Measurements from ENCODE around the gene SYNDIG1. TPM values are rescaled to one million over a fixed set of nuclear protein-coding genes. Genes with fewer than 3 reads are reported as not detected.
"Not testable (repeated sequence)": the region's sequence is repeated elsewhere in the genome, so short reads cannot be mapped to it uniquely, and the experiment has no call there.

The SYNDIG1 gene
- total and polyA plus RNA-seq, 4 donors: 23.9 to 46.4 (median 33.1) TPM

GRCh38 chr20:24617080-24617432 is 147.6 kb downstream of the SYNDIG1 start:
- Histone ChIP-seq H3K27ac (ENCODE audit: low read depth, low read length) (no peak overlapping the region), H3K4me3 (ENCODE audit: low read depth, low read length) (no peak overlapping the region), H3K36me3 (ENCODE audit: control insufficient read depth, insufficient read depth, low read length) (peaks cover 15% of the 10 kb centered on the region), H3K4me1 (ENCODE audit: control insufficient read depth, insufficient read depth, low read length) (peaks cover 12% of the 10 kb centered on the region), H3K27me3 (ENCODE audit: control insufficient read depth, insufficient read depth, low read length) (no peaks in the 10 kb centered on the region), H3K9me3 (ENCODE audit: control insufficient read depth, insufficient read depth, low read length) (no peaks in the 10 kb centered on the region)
- no peak for DNase-seq (ENCODE audit: low read depth in 4 of 6, low spot score in 6 of 6)
- 83% methylated on average over 13 of the region's 13 CpGs for WGBS (ENCODE audit: insufficient coverage)

- 57% methylated on average over 16 of the region's 21 CpGs for WGBS (ENCODE audit: insufficient coverage)
- H3K4me3 ChIP-seq (ENCODE audit: low read depth, low read length): no peak overlapping the region
- peaks cover 12% of the 10 kb centered on the region for H3K4me1 ChIP-seq (ENCODE audit: control insufficient read depth, insufficient read depth, low read length)
- H3K36me3 ChIP-seq (ENCODE audit: control insufficient read depth, insufficient read depth, low read length): peaks cover 15% of the 10 kb centered on the region
- no peaks in the 10 kb centered on the region for H3K27me3 ChIP-seq (ENCODE audit: control insufficient read depth, insufficient read depth, low read length)
- DNase-seq (ENCODE audit: low read depth in 4 of 6, low spot score in 6 of 6): no peak
- H3K27ac ChIP-seq (ENCODE audit: low read depth, low read length): no peak overlapping the region
- H3K9me3 ChIP-seq (ENCODE audit: control insufficient read depth, insufficient read depth, low read length): no peaks in the 10 kb centered on the region
Measured at GRCh38 chr20:24617757-24618450, 148.5 kb downstream of the SYNDIG1 start.

DNA sequence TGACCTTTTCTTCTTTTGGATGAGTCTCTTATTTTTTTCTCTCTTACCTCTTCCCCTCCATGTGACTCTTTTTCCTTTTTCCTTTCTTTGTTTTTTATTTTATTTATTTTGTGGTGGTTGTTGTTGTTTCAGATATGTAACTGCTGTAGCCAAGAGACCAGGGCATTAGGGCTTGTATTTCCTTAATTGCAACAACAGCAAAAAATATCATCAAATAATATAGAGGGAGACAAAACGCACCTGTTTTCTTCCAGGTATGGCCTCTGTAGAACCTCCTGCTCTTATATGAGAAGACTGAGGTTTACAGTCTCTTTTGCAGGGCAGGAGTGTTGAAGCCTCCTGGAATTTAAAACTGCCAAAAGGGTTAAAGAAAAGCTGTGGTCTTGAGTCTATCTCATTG is 149.3 kb downstream of the SYNDIG1 start:
- H3K4me3 ChIP-seq (ENCODE audit: low read depth, low read length): no peak overlapping the region
- no CpG with 5 or more reads among the region's 1 CpG for WGBS (ENCODE audit: insufficient coverage)
- no peak for DNase-seq (ENCODE audit: low read depth in 4 of 6, low spot score in 6 of 6)
- H3K27ac ChIP-seq (ENCODE audit: low read depth, low read length): no peak overlapping the region
- no peaks in the 10 kb centered on the region for H3K27me3 ChIP-seq (ENCODE audit: control insufficient read depth, insufficient read depth, low read length)
- peaks cover 9% of the 10 kb centered on the region for H3K4me1 ChIP-seq (ENCODE audit: control insufficient read depth, insufficient read depth, low read length)
- H3K36me3 ChIP-seq (ENCODE audit: control insufficient read depth, insufficient read depth, low read length): peaks cover 11% of the 10 kb centered on the region
- H3K9me3 ChIP-seq (ENCODE audit: control insufficient read depth, insufficient read depth, low read length): no peaks in the 10 kb centered on the region

DNA sequence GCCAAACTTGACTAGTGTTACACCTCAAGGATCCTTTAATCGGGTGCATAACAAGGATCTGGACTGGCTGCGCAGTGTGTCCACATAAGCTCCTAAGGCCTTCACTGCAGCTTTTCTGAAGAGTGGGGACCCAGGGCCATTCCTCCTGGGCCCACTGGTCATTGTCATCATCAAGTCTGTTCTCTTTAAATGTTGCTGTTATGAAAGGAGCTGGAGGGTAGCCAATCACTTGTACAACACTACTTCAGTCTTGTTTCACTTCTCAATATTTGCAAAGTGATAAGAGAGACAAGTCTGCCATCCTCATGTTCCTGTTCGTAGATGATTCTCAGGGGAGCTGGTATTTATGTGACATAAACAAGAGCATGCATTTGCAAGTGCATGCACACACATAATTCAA is 149.8 kb downstream of the SYNDIG1 start:
- H3K27ac ChIP-seq (ENCODE audit: low read depth, low read length): no peak overlapping the region
- peaks cover 9% of the 10 kb centered on the region for H3K4me1 ChIP-seq (ENCODE audit: control insufficient read depth, insufficient read depth, low read length)
- peaks cover 11% of the 10 kb centered on the region for H3K36me3 ChIP-seq (ENCODE audit: control insufficient read depth, insufficient read depth, low read length)
- 79% methylated on average over 2 of the region's 3 CpGs for WGBS (ENCODE audit: insufficient coverage)
- no peak overlapping the region for H3K4me3 ChIP-seq (ENCODE audit: low read depth, low read length)
- no peaks in the 10 kb centered on the region for H3K27me3 ChIP-seq (ENCODE audit: control insufficient read depth, insufficient read depth, low read length)
- H3K9me3 ChIP-seq (ENCODE audit: control insufficient read depth, insufficient read depth, low read length): no peaks in the 10 kb centered on the region
- no peak for DNase-seq (ENCODE audit: low read depth in 4 of 6, low spot score in 6 of 6)

DNA sequence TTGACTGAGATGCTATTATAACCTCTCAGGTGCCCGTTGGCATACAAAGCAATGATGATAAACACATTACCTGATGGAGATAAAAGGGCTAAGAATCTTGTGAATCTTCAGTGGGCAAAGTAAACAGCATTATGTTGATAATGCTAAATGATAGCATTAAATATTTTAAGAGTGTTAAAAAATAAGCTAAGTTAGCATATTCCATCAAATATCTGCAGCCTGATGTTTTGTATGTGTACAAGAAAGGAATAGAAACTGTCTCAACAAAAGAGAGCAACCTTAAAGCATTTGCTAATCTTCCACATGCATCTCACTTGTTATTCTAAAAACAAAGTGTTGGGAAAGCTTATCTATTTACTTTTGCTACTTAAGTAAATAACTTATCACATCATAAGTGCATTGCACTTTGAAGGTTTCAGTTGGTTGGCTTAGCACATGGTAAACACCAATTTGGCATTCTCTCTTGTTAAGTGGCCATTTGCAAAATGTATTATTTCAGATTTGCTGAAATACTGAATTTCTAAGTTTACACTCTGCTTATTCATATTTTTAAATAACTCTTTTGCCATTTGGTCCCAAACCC is 151.6 kb downstream of the SYNDIG1 start:
- no peak for DNase-seq (ENCODE audit: low read depth in 4 of 6, low spot score in 6 of 6)
- H3K36me3 ChIP-seq (ENCODE audit: control insufficient read depth, insufficient read depth, low read length): peaks cover 11% of the 10 kb centered on the region
- no CpG with 5 or more reads among the region's 1 CpG for WGBS (ENCODE audit: insufficient coverage)
- no peak overlapping the region for H3K4me3 ChIP-seq (ENCODE audit: low read depth, low read length)
- H3K4me1 ChIP-seq (ENCODE audit: control insufficient read depth, insufficient read depth, low read length): peaks cover 9% of the 10 kb centered on the region
- no peaks in the 10 kb centered on the region for H3K27me3 ChIP-seq (ENCODE audit: control insufficient read depth, insufficient read depth, low read length)
- H3K27ac ChIP-seq (ENCODE audit: low read depth, low read length): no peak overlapping the region
- H3K9me3 ChIP-seq (ENCODE audit: control insufficient read depth, insufficient read depth, low read length): no peaks in the 10 kb centered on the region

GRCh38 chr20:24622856-24623255 is 153.4 kb downstream of the SYNDIG1 start:
- Histone ChIP-seq H3K4me1 (ENCODE audit: control insufficient read depth, insufficient read depth, low read length) (peaks cover 7% of the 10 kb centered on the region), H3K27me3 (ENCODE audit: control insufficient read depth, insufficient read depth, low read length) (no peaks in the 10 kb centered on the region), H3K27ac (ENCODE audit: low read depth, low read length) (no peak overlapping the region), H3K36me3 (ENCODE audit: control insufficient read depth, insufficient read depth, low read length) (no peaks in the 10 kb centered on the region), H3K9me3 (ENCODE audit: control insufficient read depth, insufficient read depth, low read length) (no peaks in the 10 kb centered on the region), H3K4me3 (ENCODE audit: low read depth, low read length) (no peak overlapping the region)
- 80% methylated on average over 1 of the region's 3 CpGs for WGBS (ENCODE audit: insufficient coverage)
- DNase-seq (ENCODE audit: low read depth in 4 of 6, low spot score in 6 of 6): no peak

DNA sequence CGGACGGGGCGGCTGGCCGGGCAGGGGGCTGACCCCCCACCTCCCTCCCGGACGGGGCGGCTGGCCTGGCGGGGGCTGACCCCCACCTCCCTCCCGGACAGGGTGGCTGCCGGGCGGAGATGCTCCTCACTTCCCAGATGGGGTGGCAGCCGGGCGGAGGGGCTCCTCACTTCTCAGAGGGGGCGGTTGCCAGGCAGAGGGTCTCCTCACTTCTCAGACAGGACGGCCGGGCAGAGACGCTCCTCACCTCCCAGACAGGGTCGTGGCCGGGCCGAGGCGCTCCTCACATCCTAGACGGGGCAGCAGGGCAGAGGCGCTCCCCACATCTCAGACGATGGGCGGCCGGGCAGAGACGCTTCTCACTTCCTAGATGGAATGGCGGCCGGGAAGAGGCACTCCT is 156.7 kb downstream of the SYNDIG1 start:
- DNase-seq (ENCODE audit: low read depth in 4 of 6, low spot score in 6 of 6); H3K9me3 ChIP-seq (ENCODE audit: control insufficient read depth, insufficient read depth, low read length); H3K27ac ChIP-seq (ENCODE audit: low read depth, low read length); H3K27me3 ChIP-seq (ENCODE audit: control insufficient read depth, insufficient read depth, low read length); H3K36me3 ChIP-seq (ENCODE audit: control insufficient read depth, insufficient read depth, low read length); H3K4me3 ChIP-seq (ENCODE audit: low read depth, low read length): not testable (repeated sequence)
- WGBS (ENCODE audit: insufficient coverage): 100% methylated on average over 5 of the region's 29 CpGs
- H3K4me1 ChIP-seq (ENCODE audit: control insufficient read depth, insufficient read depth, low read length): peaks cover 13% of the 10 kb centered on the region

GRCh38 chr20:24627291-24627690 is 157.9 kb downstream of the SYNDIG1 start:
- WGBS (ENCODE audit: insufficient coverage): 83% methylated on average over 4 of the region's 6 CpGs

GRCh38 chr20:24627926-24628325 is 158.5 kb downstream of the SYNDIG1 start:
- WGBS (ENCODE audit: insufficient coverage): 31% methylated on average over 6 of the region's 12 CpGs
- DNase-seq (ENCODE audit: low read depth in 4 of 6, low spot score in 6 of 6): no peak
- Histone ChIP-seq H3K9me3 (ENCODE audit: control insufficient read depth, insufficient read depth, low read length) (no peaks in the 10 kb centered on the region), H3K27ac (ENCODE audit: low read depth, low read length) (no peak overlapping the region), H3K4me3 (ENCODE audit: low read depth, low read length) (no peak overlapping the region), H3K4me1 (ENCODE audit: control insufficient read depth, insufficient read depth, low read length) (peaks cover 13% of the 10 kb centered on the region), H3K36me3 (ENCODE audit: control insufficient read depth, insufficient read depth, low read length) (no peaks in the 10 kb centered on the region), H3K27me3 (ENCODE audit: control insufficient read depth, insufficient read depth, low read length) (no peaks in the 10 kb centered on the region)

More at GRCh38 chr20:24627291-24627690, 157.9 kb downstream of the SYNDIG1 start:
- no peak overlapping the region for H3K27ac ChIP-seq (ENCODE audit: low read depth, low read length)
- no peak overlapping the region for H3K4me3 ChIP-seq (ENCODE audit: low read depth, low read length)
- H3K27me3 ChIP-seq (ENCODE audit: control insufficient read depth, insufficient read depth, low read length): no peaks in the 10 kb centered on the region
- no peaks in the 10 kb centered on the region for H3K9me3 ChIP-seq (ENCODE audit: control insufficient read depth, insufficient read depth, low read length)
- no peak for DNase-seq (ENCODE audit: low read depth in 4 of 6, low spot score in 6 of 6)
- peaks cover 13% of the 10 kb centered on the region for H3K4me1 ChIP-seq (ENCODE audit: control insufficient read depth, insufficient read depth, low read length)
- no peaks in the 10 kb centered on the region for H3K36me3 ChIP-seq (ENCODE audit: control insufficient read depth, insufficient read depth, low read length)

DNA sequence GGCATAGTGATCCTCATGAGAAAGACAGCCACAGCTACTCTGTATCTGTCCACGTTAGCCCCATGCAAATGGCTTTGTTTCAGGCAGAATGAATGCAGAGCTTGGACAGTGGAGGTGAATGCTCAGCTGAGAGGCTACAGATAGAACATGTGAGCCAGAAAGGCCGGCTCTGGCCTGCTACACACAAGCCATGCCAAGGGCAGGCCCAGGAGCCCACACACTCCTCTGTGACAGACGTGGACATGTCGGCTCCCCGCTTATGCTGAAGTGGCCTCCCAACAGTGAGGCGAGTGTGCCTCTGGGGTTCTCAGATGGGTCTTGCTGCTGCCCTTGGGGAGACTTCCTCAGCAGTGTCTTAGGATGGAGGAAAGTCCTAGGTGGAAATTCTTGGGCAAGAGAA is 159.6 kb downstream of the SYNDIG1 start:
- WGBS (ENCODE audit: insufficient coverage): 89% methylated on average over 6 of the region's 6 CpGs
- peaks cover 18% of the 10 kb centered on the region for H3K4me1 ChIP-seq (ENCODE audit: control insufficient read depth, insufficient read depth, low read length)
- DNase-seq (ENCODE audit: low read depth in 4 of 6, low spot score in 6 of 6): no peak
- no peak overlapping the region for H3K4me3 ChIP-seq (ENCODE audit: low read depth, low read length)
- H3K9me3 ChIP-seq (ENCODE audit: control insufficient read depth, insufficient read depth, low read length): no peaks in the 10 kb centered on the region
- no peaks in the 10 kb centered on the region for H3K27me3 ChIP-seq (ENCODE audit: control insufficient read depth, insufficient read depth, low read length)
- peaks cover 3% of the 10 kb centered on the region for H3K36me3 ChIP-seq (ENCODE audit: control insufficient read depth, insufficient read depth, low read length)
- H3K27ac ChIP-seq (ENCODE audit: low read depth, low read length): no peak overlapping the region

Data from spinal cord (tissue), 10 donors.